HG03139 (cell line): ENCODE measurements around the gene FRMD4A.
"Not testable (repeated sequence)": the region's sequence is repeated elsewhere in the genome, so short reads cannot be mapped to it uniquely, and the experiment has no call there.

Source experiments
- ATAC-seq: cut with Tn5 transposase; IDR thresholded peaks from one replicate; pipeline ENCODE4 v1.9.1; 2021; ENCODE audit not compliant: unreplicated experiment

FRMD4A gene

GRCh38 chr10:13736506-13736905, 594.2 kb downstream of the FRMD4A start:
- no peak for ATAC-seq

DNA sequence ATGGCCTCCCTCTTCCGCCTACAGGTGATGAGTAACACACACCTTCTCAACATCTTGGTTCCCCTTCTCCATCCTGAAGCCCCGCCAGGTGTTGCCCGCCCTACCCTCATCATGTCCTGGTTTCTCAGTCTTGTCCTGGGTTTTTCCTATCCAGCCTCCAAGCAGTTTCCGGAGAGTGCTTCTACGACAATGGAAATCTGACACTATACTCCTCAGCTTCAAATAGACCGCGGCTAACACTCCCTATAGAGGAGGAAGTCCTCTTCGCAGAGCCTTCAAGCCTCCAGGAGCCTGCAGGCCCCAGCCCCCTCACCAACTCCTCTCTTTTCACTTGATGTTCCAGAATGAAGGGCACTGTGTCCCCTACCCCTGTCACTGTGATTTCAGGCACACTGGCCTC, 596.6 kb downstream of the FRMD4A start:
- no peak for ATAC-seq

- no peak for ATAC-seq
Measured at GRCh38 chr10:13733071-13733470, 597.7 kb downstream of the FRMD4A start.

GRCh38 chr10:13732465-13732881, 598.3 kb downstream of the FRMD4A start:
- ATAC-seq: no peak

GRCh38 chr10:13731799-13732198, 598.9 kb downstream of the FRMD4A start:
- no peak for ATAC-seq

- ATAC-seq: no peak
Measured at GRCh38 chr10:13730956-13731355, 599.8 kb downstream of the FRMD4A start.

DNA sequence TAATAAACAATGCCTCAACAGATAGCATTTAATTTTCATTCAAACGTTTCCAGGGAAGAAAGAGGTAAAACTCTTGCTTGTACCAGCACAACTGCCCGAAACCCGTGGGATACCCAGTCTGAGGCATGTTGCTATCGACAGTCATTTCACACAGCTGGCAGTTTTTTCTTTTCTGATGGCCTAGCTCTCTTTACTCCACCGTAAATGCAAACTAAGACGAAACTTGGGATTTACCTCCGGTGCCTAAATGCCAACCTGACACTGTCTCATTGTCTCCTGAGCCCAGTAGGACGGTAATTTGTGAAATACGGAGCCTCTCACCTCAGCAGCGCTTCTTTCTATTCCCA, 600.4 kb downstream of the FRMD4A start:
- ATAC-seq: no peak

- no peak for ATAC-seq
Measured at GRCh38 chr10:13729586-13730305, 601.0 kb downstream of the FRMD4A start.

DNA sequence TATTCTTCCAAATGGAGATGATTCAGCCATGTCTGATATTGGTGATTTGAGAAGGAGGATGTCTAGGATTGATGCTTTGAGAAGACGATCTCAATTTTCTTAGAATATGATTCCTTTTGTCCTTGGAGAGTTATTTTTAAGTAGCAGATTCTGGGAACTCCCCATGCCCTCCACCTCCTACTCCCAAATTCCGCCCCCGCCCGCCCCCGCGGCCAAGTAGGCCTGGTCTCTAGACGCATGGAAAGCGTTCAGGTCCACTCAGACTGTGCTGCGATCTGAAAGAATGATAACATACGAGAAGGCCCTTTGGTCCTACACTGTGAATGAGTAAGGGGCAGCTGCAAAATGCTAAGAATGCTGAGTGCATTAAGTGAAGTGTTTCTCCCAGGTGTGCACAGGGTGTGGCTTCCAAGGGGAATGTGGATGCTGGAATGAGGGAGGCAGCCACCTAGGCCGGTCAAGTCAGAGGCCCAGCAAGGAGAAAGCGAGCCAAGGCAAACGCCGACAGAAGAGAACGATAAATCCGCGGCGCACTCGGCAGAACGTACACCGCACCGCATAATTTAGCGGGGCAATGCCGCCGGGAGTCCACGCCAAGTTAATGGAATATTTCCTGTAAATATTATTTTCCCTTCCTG, 601.7 kb downstream of the FRMD4A start:
- no peak for ATAC-seq

DNA sequence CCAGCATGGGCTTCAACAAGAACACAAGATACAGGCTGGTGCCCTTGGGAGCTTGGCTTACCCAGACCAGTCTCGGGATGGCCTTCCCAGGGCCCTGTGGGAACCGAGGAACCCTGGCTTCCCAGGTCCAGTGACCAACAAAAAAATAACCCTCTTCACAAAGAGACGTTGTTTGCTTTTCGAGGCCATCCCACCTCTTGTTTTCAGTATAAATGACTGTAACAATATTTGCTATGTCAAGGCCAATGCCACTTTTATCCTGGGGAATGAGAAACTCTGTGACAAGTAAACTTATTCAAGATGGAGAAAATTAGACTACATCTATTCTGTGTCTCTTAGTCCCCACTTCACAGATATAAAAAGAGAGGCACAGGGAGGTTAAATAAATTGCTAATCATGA, 605.1 kb downstream of the FRMD4A start:
- ATAC-seq: no peak

DNA sequence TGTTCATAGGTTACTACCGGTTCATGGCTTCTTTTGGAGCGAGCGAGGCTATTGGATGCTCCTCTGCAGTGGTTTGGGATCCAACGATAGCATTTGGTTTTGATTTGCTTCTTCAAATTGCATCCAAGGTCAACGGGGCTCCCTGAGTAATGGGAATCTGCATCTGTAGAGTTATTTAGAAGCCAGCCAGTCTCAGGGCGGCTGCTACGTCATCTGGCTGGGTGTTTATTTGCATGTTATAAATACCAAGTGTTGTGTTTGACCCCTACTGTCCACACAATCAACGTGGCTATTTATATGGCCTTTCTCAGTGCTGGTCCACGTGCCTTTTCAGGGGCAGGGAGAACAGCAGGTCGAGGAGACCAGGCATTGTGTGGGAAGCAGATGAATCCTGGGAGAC, 606.2 kb downstream of the FRMD4A start:
- ATAC-seq: no peak

GRCh38 chr10:13722747-13723653, 607.7 kb downstream of the FRMD4A start:
- ATAC-seq: no peak

GRCh38 chr10:13721486-13721885, 609.2 kb downstream of the FRMD4A start:
- no peak for ATAC-seq

DNA sequence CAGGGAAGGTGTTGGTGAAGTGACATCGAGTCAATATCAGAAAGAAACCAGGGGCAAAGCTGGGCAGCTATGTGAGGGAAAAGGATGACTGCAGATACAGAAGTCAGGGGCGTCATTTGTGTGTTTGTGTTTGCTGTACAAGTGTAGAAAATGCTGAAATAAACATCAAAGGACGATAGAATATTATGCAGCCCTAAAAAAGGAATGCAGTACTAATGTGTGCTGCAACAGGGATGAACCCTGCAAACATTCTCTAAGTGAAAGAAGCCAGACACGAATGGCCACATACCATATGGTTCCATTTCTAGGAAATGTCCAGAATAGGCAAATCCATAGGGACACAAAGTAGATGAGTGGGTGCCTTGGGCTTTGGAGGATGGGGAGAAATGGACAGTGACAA, 610.0 kb downstream of the FRMD4A start:
- ATAC-seq: no peak

DNA sequence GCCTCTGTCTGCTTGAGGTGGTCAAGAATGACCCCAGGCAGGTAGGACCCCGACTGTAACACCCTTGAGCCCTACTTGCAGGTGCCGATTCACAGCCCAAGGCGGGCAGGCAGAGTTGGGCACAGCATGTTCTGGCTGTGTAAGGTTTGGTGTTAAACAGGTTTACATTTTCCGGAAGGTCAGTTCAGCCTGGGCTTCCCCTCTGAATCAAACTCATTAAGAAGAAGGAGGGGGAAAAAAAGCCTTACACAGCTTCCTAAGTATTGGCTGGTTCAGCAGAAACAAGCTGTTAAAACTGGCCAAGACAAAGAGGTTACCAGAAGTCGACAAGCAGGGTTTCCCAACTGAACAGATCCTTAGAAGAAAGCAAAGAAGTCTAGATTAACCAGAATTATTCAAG, 611.3 kb downstream of the FRMD4A start:
- no peak for ATAC-seq

DNA sequence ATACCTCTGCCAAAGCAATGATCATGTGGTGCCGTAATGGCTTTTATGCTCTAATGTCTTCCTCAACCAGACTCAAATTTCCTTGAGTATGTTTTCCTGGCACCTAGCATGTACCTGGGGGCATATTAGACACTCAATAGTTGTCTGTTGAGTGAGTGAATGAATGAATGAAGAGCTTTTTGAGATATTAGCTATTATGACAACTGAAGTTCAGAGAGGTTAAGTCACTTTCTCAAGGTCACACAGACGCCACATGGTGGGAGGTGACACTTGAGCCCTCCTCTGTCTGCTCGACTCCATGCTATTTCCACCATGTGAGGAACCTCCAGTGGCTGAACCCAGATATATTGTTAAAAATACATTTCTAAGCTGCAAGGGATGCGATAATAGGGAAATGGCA, 611.9 kb downstream of the FRMD4A start:
- ATAC-seq: no peak

DNA sequence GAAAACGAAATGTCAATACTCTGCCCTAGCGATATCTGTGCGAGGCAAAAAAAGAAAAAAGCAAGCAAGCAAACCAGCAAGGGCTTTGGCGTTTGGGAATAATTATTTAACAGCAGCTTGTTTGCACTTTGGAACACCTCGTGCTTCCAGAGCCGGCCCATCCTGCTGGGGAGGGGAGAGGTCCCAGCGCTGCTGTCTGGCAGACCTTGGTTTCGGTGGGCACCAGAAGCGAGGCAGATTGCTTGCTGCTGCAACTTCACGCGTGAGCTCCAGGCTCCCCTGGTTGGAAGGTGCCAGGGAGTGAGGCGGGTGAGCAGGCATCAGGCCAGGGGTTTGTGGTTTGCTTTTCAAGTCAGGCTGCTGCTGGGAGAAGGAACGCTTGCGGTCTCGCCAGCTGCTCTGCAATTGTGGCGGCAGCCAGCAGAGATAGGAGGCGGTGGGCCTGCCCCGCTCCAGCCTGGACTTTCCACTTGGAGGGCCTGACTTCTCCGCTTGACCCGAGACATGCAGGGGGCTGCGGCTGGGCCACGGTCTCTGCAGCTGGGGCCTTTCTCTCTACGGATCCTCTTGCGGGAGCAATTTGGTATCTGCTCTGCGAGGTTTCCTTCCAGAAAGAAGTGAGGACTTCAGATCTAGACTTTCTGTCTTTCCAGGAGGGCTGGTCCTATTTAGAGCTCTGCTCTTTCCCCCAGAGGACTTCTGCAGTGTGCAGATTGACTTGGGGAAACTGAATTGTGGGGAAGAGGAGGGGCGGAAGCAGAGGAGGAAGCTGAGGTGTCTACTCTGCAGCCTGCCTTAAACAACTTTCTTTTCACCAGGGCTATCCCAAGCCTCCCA, 612.6 kb downstream of the FRMD4A start:
- no peak for ATAC-seq

DNA sequence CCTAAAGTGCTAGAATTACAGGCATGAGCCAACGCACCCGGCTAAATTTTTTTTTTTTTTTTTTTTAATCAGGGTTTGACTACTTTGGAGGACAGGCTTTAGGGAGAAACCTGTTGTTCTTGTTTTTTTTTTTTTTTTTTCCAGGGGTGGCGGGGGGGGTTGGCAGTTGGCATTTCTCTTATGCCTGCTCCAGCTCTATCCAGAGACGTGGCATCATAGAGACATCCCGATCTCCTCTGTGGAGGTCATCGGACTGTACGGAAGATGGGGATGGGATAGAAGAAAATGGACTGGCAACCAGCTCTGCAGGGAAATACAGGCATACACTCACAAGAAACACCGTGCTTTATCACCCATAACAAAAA, 613.2 kb downstream of the FRMD4A start:
- no peak for ATAC-seq

- ATAC-seq: no peak
Measured at GRCh38 chr10:13716081-13717071, 614.3 kb downstream of the FRMD4A start.

- not testable (repeated sequence) for ATAC-seq
Measured at GRCh38 chr10:13715596-13715995, 615.1 kb downstream of the FRMD4A start.
